Measurements from ENCODE around the gene PCARE. TPM values are rescaled to one million over a fixed set of nuclear protein-coding genes. Genes with fewer than 3 reads are reported as not detected.

PCARE gene
- polyA plus RNA-seq, 1 experiment, result not detected

- H3K9me3 ChIP-seq (ENCODE audit: control insufficient read depth, insufficient read depth, low read length), result no peaks in the 10 kb centered on the region; the same call in 1 of the 2 replicates
- POLR2A ChIA-PET, result no interaction called here
- CTCF ChIA-PET, result no interaction called here
Measured at GRCh38 chr2:29051730-29052129, 22.6 kb downstream of the PCARE start.

GRCh38 chr2:29050591-29050990 lies 23.7 kb downstream of the PCARE start:
- CTCF ChIA-PET, result no interaction called here
- no peak overlapping the region for H3K4me3 ChIP-seq (ENCODE audit: low read depth, low read length)
- H3K27me3 ChIP-seq (ENCODE audit: control insufficient read depth, insufficient read depth, low read length), result peaks cover 9% of the 10 kb centered on the region
- H3K27ac ChIP-seq (ENCODE audit: low read depth, low read length), result no peak overlapping the region
- POLR2A ChIA-PET, result no interaction called here
- DNase-seq (ENCODE audit: low read depth, low spot score), result no peak
- TF ChIP-seq, protein P1, sequence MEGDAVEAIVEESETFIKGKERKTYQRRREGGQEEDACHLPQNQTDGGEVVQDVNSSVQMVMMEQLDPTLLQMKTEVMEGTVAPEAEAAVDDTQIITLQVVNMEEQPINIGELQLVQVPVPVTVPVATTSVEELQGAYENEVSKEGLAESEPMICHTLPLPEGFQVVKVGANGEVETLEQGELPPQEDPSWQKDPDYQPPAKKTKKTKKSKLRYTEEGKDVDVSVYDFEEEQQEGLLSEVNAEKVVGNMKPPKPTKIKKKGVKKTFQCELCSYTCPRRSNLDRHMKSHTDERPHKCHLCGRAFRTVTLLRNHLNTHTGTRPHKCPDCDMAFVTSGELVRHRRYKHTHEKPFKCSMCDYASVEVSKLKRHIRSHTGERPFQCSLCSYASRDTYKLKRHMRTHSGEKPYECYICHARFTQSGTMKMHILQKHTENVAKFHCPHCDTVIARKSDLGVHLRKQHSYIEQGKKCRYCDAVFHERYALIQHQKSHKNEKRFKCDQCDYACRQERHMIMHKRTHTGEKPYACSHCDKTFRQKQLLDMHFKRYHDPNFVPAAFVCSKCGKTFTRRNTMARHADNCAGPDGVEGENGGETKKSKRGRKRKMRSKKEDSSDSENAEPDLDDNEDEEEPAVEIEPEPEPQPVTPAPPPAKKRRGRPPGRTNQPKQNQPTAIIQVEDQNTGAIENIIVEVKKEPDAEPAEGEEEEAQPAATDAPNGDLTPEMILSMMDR (IDR thresholded peaks at IDR 0.05; ENCODE audit: low read depth, low read length), result no peak
- H3K9me3 ChIP-seq (ENCODE audit: control insufficient read depth, insufficient read depth, low read length), result no peaks in the 10 kb centered on the region; the same call in 1 of the 2 replicates

More at GRCh38 chr2:29051730-29052129, 22.6 kb downstream of the PCARE start:
- H3K27me3 ChIP-seq (ENCODE audit: control insufficient read depth, insufficient read depth, low read length), result peaks cover 5% of the 10 kb centered on the region
- H3K4me3 ChIP-seq (ENCODE audit: low read depth, low read length), result no peak overlapping the region
- TF ChIP-seq, protein P1 (IDR thresholded peaks at IDR 0.05; ENCODE audit: low read depth, low read length), result no peak
- H3K27ac ChIP-seq (ENCODE audit: low read depth, low read length), result no peak overlapping the region
- DNase-seq (ENCODE audit: low read depth, low spot score), result no peak

DNA sequence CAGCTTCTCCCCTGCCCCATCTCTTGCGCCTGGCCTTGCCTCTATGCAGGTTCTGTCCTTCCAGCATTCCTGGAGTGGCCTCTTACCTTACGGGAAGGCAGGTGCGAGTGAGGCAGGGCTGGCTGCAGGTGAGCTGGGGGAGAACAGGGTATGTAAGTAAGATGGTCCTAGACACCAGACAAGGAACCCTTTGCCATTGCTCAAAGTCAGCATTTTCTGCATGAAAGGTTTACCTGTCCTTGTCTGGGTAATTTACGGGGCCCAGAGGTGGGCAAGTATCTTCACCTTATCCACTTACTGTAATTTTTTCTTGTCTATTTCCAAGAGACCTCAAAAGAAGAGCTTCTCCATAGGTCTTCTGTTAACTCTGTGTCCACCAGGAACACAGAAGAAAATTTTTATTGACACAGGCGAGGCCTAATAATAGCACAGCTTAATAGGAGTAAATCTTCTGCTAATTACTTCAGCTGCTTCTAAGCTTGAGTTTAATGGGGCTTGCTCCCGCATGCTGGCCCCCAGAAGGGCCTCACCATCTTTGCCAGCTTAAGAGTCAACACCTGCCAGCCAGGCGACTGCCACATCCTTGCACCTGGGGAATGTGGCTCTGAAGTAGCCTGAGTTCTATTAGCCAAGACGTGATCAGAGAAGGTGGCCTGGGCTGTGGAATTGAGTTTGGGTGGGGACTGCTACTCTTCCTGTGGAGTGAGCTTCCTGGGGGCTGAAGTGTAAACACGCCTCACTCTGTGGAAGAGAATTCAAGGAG lies 27.1 kb downstream of the PCARE start:
- no peak overlapping the region for H3K4me3 ChIP-seq (ENCODE audit: low read depth, low read length)
- H3K27me3 ChIP-seq (ENCODE audit: control insufficient read depth, insufficient read depth, low read length), result peaks cover 9% of the 10 kb centered on the region
- DNase-seq (ENCODE audit: low read depth, low spot score), result no peak
- CTCF ChIA-PET, result interaction anchor here (0.6 kb wide), 1 partner anchor 10 kb away, joined by 3 read pairs; no protein-coding TSS in a partner anchor
- H3K27ac ChIP-seq (ENCODE audit: low read depth, low read length), result no peak overlapping the region
- POLR2A ChIA-PET, result interaction anchor here (0.6 kb wide), 1 partner anchor 153 kb away, joined by 3 read pairs; no protein-coding TSS in a partner anchor
- H3K9me3 ChIP-seq (ENCODE audit: control insufficient read depth, insufficient read depth, low read length), result no peaks in the 10 kb centered on the region
- TF ChIP-seq, protein P1 (IDR thresholded peaks at IDR 0.05; ENCODE audit: low read depth, low read length), result no peak

- Histone ChIP-seq H3K4me3 (ENCODE audit: low read depth, low read length) (no peak overlapping the region), H3K27ac (ENCODE audit: low read depth, low read length) (no peak overlapping the region), H3K9me3 (ENCODE audit: control insufficient read depth, insufficient read depth, low read length) (no peaks in the 10 kb centered on the region), H3K27me3 (ENCODE audit: control insufficient read depth, insufficient read depth, low read length) (peaks cover 9% of the 10 kb centered on the region)
- no peak for DNase-seq (ENCODE audit: low read depth, low spot score)
- ChIA-PET CTCF (interaction anchor here (0.6 kb wide), 1 partner anchor 9 kb away, joined by 3 read pairs; no protein-coding TSS in a partner anchor), POLR2A (no interaction called here)
- TF ChIP-seq, protein P1 (IDR thresholded peaks at IDR 0.05; ENCODE audit: low read depth, low read length), result no peak
Measured at GRCh38 chr2:29046321-29046720, 28.0 kb downstream of the PCARE start.

GRCh38 chr2:29044459-29044858 lies 29.9 kb downstream of the PCARE start:
- ChIA-PET POLR2A (no interaction called here), CTCF (no interaction called here)
- no peak overlapping the region for H3K27ac ChIP-seq (ENCODE audit: low read depth, low read length)
- no peak for DNase-seq (ENCODE audit: low read depth, low spot score)
- H3K27me3 ChIP-seq (ENCODE audit: control insufficient read depth, insufficient read depth, low read length), result peaks cover 6% of the 10 kb centered on the region
- TF ChIP-seq, protein P1 (IDR thresholded peaks at IDR 0.05; ENCODE audit: low read depth, low read length), result no peak
- no peaks in the 10 kb centered on the region for H3K9me3 ChIP-seq (ENCODE audit: control insufficient read depth, insufficient read depth, low read length)
- H3K4me3 ChIP-seq (ENCODE audit: low read depth, low read length), result no peak overlapping the region
